SK-N-SH treated with all-trans-retinoic acid at 6 μM for 48 hours (cell line): ENCODE measurements around the gene CTDSP1.

ENCODE experiments used
- ATAC-seq: fragments of 200-7000 bp; cut with Tn5 transposase; 3 replicates; pipeline ENCODE4 v1.9.1; 2020; ENCODE audit warnings: mild to moderate bottlenecking, moderate library complexity
- BACH2 ChIP-seq: fragments of 250-450 bp; sonication (Bioruptor Pico); IDR thresholded peaks from 2 replicates; pipeline ENCODE4 v1.9.0; 2021; ENCODE audit warnings: mild to moderate bottlenecking, borderline replicate concordance
- CREB5 ChIP-seq: fragments of 250-450 bp; sonication (Bioruptor Pico); IDR thresholded peaks from 2 replicates; pipeline ENCODE4 v1.5.1; 2020; ENCODE audit warnings: low read depth, mild to moderate bottlenecking, moderate library complexity
- CSDC2 ChIP-seq: fragments of 250-450 bp; sonication (Bioruptor Pico); IDR thresholded peaks from 2 replicates; pipeline ENCODE4 v1.5.0; 2020; ENCODE audit warnings: mild to moderate bottlenecking, moderate library complexity
- ESRRG ChIP-seq: fragments of 250-450 bp; sonication (Bioruptor Pico); IDR thresholded peaks from 2 replicates; pipeline ENCODE4 v1.6.1; 2021; ENCODE audit warnings: mild to moderate bottlenecking
- GLIS3 ChIP-seq: fragments of 250-450 bp; sonication (Bioruptor Pico); IDR thresholded peaks from 2 replicates; pipeline ENCODE4 v1.5.0; 2020; ENCODE audit warnings: mild to moderate bottlenecking, moderate library complexity
- ISL1 ChIP-seq: fragments of 250-450 bp; sonication (Bioruptor Pico); IDR thresholded peaks from 2 replicates; pipeline ENCODE4 v2.1.2; 2022; ENCODE audit warnings: mild to moderate bottlenecking, moderate library complexity
- OSR1 ChIP-seq: fragments of 250-450 bp; sonication (Bioruptor Pico); IDR thresholded peaks from 2 replicates; pipeline ENCODE4 v1.8.0; 2022; ENCODE audit warnings: moderate library complexity, mild to moderate bottlenecking, inconsistent platforms
- PATZ1 ChIP-seq: fragments of 250-450 bp; sonication (Bioruptor Pico); IDR thresholded peaks from 2 replicates; pipeline ENCODE4 v1.8.0; 2020; ENCODE audit warnings: mild to moderate bottlenecking, moderate library complexity, borderline replicate concordance
- POU6F1 ChIP-seq: fragments of 250-450 bp; sonication (Bioruptor Pico); IDR thresholded peaks from 2 replicates; pipeline ENCODE4 v1.8.0; 2021; ENCODE audit warnings: low read depth, mild to moderate bottlenecking, moderate library complexity, borderline replicate concordance
- PPARA ChIP-seq: fragments of 250-450 bp; sonication (Bioruptor Pico); IDR thresholded peaks from 2 replicates; pipeline ENCODE4 v1.5.0; 2020; ENCODE audit warnings: mild to moderate bottlenecking, borderline replicate concordance
- SNAI2 ChIP-seq: fragments of 250-450 bp; sonication (Bioruptor Pico); IDR thresholded peaks from 2 replicates; pipeline ENCODE4 v1.5.0; 2020; ENCODE audit warnings: mild to moderate bottlenecking, moderate library complexity
- TCF4 ChIP-seq: fragments of 250-450 bp; sonication (Bioruptor Pico); IDR thresholded peaks from 2 replicates; pipeline ENCODE4 v1.8.0; 2021; ENCODE audit warnings: mild to moderate bottlenecking, moderate library complexity, borderline replicate concordance
- TOX ChIP-seq: fragments of 250-450 bp; sonication (Bioruptor Pico); IDR thresholded peaks from 2 replicates; pipeline ENCODE4 v1.8.0; 2021; ENCODE audit warnings: mild to moderate bottlenecking, moderate library complexity, borderline replicate concordance
- ZC3H10 ChIP-seq: fragments of 250-450 bp; sonication (Bioruptor Pico); IDR thresholded peaks from 2 replicates; pipeline ENCODE4 v1.5.1; 2021; ENCODE audit warnings: mild to moderate bottlenecking, moderate library complexity
- ZFP3 ChIP-seq: fragments of 250-450 bp; sonication (Bioruptor Pico); IDR thresholded peaks from 2 replicates; pipeline ENCODE4 v1.5.0; 2020; ENCODE audit warnings: mild to moderate bottlenecking, moderate library complexity
- ZFP30 ChIP-seq: fragments of 450-650 bp; formaldehyde crosslinking; IDR thresholded peaks from 2 replicates; pipeline ENCODE4 v1.5.0; 2022; ENCODE audit warnings: mild to moderate bottlenecking, moderate library complexity
- ZNF565 ChIP-seq: fragments of 450-650 bp; formaldehyde crosslinking; conservative IDR thresholded peaks from 2 replicates; pipeline ENCODE4 v1.5.0; 2020; ENCODE audit warnings: low read depth, mild to moderate bottlenecking, moderate library complexity
- ZNF70 ChIP-seq: fragments of 450-650 bp; formaldehyde crosslinking; IDR thresholded peaks from 2 replicates; pipeline ENCODE4 v1.5.0; 2020; ENCODE audit warnings: mild to moderate bottlenecking, moderate library complexity

Gene CTDSP1

GRCh38 chr2:218447072-218447471, 47.4 kb downstream of the CTDSP1 start (continued):
- TF ChIP-seq ISL1 (CRISPR knock-in tag) = no peak

- TF ChIP-seq ZFP3 (CRISPR knock-in tag) = no peak
- no peak for TF ChIP-seq TOX
- no peak for TF ChIP-seq SNAI2
- TF ChIP-seq CREB5 (CRISPR knock-in tag) = no peak
- TF ChIP-seq CSDC2 (CRISPR knock-in tag) = no peak
- TF ChIP-seq POU6F1 (CRISPR knock-in tag) = no peak
- TF ChIP-seq ZFP30 (CRISPR knock-in tag) = no peak
- TF ChIP-seq BACH2 (CRISPR knock-in tag) = no peak
- TF ChIP-seq PATZ1 (CRISPR knock-in tag) = no peak
- no peak for TF ChIP-seq TCF4 (CRISPR knock-in tag)
- TF ChIP-seq GLIS3 (CRISPR knock-in tag) = no peak
- TF ChIP-seq ESRRG (CRISPR knock-in tag) = no peak
- no peak for TF ChIP-seq ZNF70 (CRISPR knock-in tag)
- peak; percentile 76 for ATAC-seq
Observed at GRCh38 chr2:218448934-218449333, 49.3 kb downstream of the CTDSP1 start.

- ATAC-seq = no peak
- TF ChIP-seq BACH2 (CRISPR knock-in tag) = no peak
- TF ChIP-seq PPARA (CRISPR knock-in tag) = no peak
- no peak for TF ChIP-seq PATZ1 (CRISPR knock-in tag)
- TF ChIP-seq OSR1 = no peak
- TF ChIP-seq ZNF565 = no peak
- no peak for TF ChIP-seq ZC3H10 (CRISPR knock-in tag)
- TF ChIP-seq POU6F1 (CRISPR knock-in tag) = no peak
- no peak for TF ChIP-seq CREB5 (CRISPR knock-in tag)
- TF ChIP-seq GLIS3 (CRISPR knock-in tag) = no peak
- no peak for TF ChIP-seq TCF4 (CRISPR knock-in tag)
- no peak for TF ChIP-seq TOX
- no peak for TF ChIP-seq ISL1 (CRISPR knock-in tag)
- TF ChIP-seq CSDC2 (CRISPR knock-in tag) = no peak
- TF ChIP-seq, all 23 proteins: peak for 0
Observed at GRCh38 chr2:218452079-218452478, 52.4 kb downstream of the CTDSP1 start.
